GM12878 (cell line): Measurements from ENCODE around the gene TANC1.

Experiments
- BRCA1 ChIP-seq: IDR thresholded peaks from 2 replicates; pipeline ENCODE4 v1.6.1; 2011; ENCODE audit warnings: low read depth, low read length, improper control_type of control experiment
- ETV6 ChIP-seq, 2 experiments: fragments of 450-650 bp in 1 of 2; IDR thresholded peaks in 1 of 2; conservative IDR thresholded peaks in 1 of 2; 2 replicates each; pipeline ENCODE4 v1.6.1; 2014; ENCODE audit warnings: antibody characterized with exemption in 1 of 2, borderline replicate concordance in 1 of 2, low read depth in 1 of 2, mild to moderate bottlenecking in 1 of 2, moderate library complexity in 1 of 2
- HDAC2 ChIP-seq: fragments of 200-600 bp; sonication (generic); IDR thresholded peaks from 2 replicates; pipeline ENCODE4 v1.6.1; 2017
- NBN ChIP-seq: fragments of 450-650 bp; IDR thresholded peaks from 2 replicates; pipeline ENCODE4 v1.6.1; 2016
- TF ChIP-seq, protein P1 (sequence below): IDR thresholded peaks from 2 replicates; pipeline ENCODE4 v1.6.1; 2012; ENCODE audit warnings: low read depth, low read length, improper control_type of control experiment
- TF ChIP-seq, protein P2 (sequence below), 3 experiments: IDR thresholded peaks in 2 of 3; conservative IDR thresholded peaks in 1 of 3; 2 replicates each; pipeline ENCODE4 v1.5.1; 2011; ENCODE audit warnings: low read depth in 3 of 3, low read length in 3 of 3, mild to moderate bottlenecking in 3 of 3, control low read depth in 2 of 3, moderate library complexity in 2 of 3, inconsistent platforms in 1 of 3, mixed read lengths in 1 of 3; ENCODE audit not compliant: control insufficient read depth in 2 of 3, insufficient read depth in 1 of 3; ENCODE audit errors: extremely low read depth in 1 of 3
- TF ChIP-seq, protein P3 (sequence below): IDR thresholded peaks from 2 replicates; pipeline ENCODE4 v1.6.1; 2011; ENCODE audit warnings: low read depth, mild to moderate bottlenecking, low read length, moderate library complexity, borderline replicate concordance; ENCODE audit errors: extremely low read depth

DNA sequence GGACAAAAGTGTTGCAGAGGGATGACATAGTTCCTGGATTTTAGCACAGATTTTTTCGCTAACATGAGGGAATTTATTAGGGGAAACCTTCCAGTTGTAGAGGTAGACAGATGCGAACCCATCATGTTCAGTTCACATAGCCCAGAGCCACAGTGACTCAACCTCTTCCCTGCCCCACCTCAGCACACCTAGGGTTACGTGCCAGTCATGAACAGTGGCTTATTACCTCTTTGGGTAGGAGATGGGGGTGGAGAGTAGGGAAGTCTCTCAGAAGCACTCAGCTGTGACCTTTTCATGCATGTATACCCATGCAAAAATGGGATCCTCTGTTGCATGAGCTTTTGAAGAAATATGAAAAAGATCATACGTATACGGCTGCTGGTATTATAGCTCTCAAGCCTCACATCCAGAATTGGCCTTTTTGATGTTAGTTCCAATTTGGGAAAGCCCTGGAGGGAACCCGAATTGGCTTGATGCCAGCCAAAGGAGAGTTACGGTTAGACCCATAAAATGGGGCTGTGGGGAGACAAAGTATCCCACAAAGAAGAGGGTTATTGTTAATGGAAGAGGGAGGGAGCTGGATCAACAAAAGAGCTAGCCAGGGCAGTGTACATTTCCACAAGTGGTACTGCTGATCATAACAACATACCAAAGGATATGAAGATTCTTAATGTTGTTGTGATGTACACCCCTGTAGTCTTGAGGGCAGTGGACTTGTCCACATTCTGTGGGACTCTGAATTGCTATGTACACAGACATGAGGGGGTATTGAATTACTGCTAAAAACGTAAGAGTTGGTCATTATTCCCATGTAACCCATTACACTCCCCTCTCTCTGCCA is 4.9 kb downstream of the TANC1 start:
- TF ChIP-seq, protein P1, sequence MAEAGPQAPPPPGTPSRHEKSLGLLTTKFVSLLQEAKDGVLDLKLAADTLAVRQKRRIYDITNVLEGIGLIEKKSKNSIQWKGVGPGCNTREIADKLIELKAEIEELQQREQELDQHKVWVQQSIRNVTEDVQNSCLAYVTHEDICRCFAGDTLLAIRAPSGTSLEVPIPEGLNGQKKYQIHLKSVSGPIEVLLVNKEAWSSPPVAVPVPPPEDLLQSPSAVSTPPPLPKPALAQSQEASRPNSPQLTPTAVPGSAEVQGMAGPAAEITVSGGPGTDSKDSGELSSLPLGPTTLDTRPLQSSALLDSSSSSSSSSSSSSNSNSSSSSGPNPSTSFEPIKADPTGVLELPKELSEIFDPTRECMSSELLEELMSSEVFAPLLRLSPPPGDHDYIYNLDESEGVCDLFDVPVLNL, result no peak
- TF ChIP-seq NBN (no peak), HDAC2 (no peak), BRCA1 (no peak), ETV6 (conservative IDR thresholded peaks at IDR 0.05 in 1 of 2, IDR thresholded peaks at IDR 0.05 in 1 of 2; ENCODE audit: borderline replicate concordance in 1 of 2, low read depth in 1 of 2) (no peak)
- TF ChIP-seq, protein P2, sequence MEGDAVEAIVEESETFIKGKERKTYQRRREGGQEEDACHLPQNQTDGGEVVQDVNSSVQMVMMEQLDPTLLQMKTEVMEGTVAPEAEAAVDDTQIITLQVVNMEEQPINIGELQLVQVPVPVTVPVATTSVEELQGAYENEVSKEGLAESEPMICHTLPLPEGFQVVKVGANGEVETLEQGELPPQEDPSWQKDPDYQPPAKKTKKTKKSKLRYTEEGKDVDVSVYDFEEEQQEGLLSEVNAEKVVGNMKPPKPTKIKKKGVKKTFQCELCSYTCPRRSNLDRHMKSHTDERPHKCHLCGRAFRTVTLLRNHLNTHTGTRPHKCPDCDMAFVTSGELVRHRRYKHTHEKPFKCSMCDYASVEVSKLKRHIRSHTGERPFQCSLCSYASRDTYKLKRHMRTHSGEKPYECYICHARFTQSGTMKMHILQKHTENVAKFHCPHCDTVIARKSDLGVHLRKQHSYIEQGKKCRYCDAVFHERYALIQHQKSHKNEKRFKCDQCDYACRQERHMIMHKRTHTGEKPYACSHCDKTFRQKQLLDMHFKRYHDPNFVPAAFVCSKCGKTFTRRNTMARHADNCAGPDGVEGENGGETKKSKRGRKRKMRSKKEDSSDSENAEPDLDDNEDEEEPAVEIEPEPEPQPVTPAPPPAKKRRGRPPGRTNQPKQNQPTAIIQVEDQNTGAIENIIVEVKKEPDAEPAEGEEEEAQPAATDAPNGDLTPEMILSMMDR (IDR thresholded peaks at IDR 0.05 in 2 of 3, conservative IDR thresholded peaks at IDR 0.05 in 1 of 3; ENCODE audit: control insufficient read depth in 2 of 3, extremely low read depth in 1 of 3, insufficient read depth in 1 of 3, low read depth in 3 of 3, low read length in 3 of 3), result no peak
- TF ChIP-seq, protein P3, sequence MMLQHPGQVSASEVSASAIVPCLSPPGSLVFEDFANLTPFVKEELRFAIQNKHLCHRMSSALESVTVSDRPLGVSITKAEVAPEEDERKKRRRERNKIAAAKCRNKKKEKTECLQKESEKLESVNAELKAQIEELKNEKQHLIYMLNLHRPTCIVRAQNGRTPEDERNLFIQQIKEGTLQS, result no peak
